AG08396 (cell line): Measurements from ENCODE around the gene ARID3A.

ENCODE experiments used
- DNase-seq: peaks from one replicate; pipeline ENCODE4 v3.0.0; 2012; ENCODE audit warnings: low spot score, mixed read lengths

The ARID3A gene

DNA sequence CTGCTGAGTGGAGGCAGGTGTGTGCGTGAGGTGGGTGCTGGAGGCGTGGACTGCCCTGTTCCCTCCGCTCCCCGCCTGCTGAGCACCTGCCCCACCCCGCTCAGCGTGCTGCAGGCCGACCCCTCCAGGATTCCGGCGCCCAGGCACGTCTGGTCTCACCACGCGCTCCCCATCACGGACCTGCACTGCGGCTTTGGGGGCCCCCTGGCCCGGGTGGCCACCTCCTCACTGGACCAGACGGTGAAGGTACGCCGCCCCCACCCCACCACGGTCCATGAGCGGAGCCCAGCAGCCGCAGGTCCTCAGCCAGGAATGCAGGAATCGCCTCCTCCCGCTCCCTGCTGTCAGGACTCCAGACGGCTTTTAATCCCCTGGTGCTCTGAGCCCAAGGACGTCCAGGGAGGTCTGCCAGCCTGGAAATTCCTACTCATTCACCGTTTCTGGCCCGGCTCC, 64.3 kb downstream of the ARID3A start:
- no peak for DNase-seq

DNA sequence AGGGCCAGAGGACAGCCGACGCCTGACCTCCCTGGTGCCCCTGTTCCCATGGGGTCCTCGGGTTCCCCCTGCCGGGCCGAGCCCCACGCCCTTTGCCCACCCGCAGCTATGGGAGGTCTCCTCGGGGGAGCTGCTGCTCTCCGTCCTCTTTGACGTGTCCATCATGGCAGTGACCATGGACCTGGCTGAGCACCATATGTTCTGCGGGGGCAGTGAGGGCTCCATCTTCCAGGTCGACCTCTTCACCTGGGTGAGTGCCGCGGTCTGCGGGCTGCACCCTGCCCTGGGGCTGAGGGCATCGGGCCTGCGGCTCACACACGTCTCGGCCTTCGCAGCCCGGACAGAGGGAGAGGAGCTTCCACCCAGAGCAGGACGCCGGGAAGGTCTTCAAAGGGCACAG, 64.9 kb downstream of the ARID3A start:
- no peak for DNase-seq

DNA sequence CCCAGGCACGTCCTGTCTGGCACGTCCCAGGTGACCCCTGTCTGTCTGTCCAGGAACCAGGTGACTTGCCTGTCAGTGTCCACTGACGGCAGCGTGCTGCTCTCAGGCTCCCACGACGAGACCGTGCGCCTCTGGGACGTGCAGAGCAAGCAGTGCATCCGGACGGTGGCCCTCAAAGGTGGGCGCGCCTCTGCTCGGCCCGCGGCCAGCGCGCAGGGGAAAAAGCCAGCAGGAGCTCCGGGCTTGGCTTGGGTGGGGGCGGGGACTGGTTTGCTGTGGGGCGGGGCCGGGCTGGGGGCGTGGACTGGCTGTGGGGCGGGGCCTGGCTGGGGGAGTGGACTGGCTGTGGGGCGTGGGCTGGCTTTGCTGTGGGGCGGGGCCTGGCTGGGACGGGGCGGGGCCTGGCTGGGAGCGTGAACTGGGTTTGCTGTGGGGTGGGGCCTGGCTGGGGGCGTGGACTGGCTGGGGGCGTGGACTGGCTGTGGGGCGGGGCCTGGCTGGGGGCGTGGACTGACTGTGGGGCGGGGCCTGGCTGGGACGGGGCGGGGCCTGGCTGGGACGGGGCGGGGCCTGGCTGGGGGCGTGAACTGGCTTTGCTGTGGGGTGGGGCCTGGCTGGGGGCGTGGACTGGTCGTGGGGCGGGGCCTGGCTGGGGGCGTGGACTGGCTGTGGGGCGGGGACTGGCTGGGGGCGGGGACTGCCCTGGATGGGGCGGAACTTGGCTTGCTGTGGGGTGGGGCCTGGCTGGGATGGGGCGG, 65.5 kb downstream of the ARID3A start:
- peak; percentile 83 for DNase-seq

DNA sequence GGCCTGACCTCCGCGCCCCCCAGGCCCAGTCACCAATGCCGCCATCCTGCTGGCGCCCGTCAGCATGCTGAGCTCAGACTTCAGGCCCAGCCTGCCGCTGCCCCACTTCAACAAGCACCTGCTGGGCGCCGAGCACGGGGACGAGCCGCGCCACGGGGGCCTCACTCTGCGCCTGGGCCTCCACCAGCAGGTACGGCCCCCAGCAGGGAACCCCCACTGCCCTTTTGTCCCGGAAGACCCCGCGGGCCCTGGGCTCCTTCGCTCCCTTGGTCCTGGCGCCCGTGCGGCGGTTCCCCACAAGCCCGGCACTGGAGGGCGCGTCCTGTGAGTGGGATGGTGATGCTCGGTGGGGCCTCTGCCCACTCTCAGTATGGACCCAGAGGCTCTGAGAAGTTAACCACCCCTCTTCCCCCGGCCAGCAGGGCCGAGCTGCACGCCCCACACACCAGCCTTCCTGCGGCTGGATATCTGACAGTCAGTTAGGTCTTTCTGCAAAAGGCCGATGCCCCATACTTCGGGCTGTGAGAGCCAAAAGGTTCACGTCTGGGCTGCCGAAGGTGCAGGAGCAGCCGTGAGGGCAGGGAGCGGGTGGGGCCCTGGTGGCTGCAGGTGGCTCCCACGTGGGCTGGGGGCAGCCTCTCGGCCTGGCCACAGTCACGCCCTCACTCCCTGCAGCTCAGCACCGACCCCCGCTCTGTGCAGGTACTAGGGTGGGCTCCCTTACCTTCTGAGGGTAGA, 66.3 kb downstream of the ARID3A start:
- no peak for DNase-seq

DNA sequence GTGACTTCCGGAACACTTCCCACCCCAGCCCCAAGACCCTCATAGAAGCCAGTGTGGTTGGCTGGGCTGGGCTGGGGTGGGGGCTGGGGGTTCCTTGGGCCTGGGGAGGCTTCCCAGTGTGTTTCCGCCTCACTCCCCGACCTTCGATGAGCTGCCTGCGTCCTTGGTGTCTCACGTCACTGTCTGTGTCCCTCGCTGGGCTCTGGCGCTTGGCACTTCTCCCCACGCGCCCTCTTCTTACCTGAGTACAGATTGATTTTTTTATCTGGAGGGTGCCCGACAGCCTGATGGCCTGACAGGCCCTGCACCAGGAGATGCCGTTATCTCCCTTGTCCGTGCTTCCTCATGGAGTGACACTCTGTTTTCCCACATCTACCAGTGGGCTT, 66.8 kb downstream of the ARID3A start:
- DNase-seq, result no peak

DNA sequence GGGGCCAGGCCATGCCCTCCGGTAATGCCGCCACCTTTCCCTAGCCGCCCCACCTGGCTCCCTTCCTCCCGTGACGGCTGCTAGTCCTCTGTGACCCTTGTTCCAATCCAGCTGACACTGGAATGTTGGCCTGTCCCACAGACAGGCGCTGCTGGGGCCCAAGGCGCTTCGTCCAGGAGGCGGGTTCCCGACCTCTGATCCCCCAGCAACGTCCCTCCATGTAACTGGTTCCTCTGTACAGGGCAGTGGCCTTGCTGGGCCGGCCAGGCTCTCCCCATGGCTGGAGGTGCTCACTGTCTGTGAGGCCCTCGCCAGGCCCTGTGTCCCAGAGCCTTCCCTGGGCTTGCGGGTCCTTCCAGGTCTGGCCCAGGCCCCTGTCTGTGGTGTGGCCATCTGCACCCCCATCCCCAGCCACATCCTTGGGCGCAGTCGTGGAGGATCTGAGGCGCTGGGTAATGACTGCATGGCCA, 67.6 kb downstream of the ARID3A start:
- DNase-seq, result no peak

DNA sequence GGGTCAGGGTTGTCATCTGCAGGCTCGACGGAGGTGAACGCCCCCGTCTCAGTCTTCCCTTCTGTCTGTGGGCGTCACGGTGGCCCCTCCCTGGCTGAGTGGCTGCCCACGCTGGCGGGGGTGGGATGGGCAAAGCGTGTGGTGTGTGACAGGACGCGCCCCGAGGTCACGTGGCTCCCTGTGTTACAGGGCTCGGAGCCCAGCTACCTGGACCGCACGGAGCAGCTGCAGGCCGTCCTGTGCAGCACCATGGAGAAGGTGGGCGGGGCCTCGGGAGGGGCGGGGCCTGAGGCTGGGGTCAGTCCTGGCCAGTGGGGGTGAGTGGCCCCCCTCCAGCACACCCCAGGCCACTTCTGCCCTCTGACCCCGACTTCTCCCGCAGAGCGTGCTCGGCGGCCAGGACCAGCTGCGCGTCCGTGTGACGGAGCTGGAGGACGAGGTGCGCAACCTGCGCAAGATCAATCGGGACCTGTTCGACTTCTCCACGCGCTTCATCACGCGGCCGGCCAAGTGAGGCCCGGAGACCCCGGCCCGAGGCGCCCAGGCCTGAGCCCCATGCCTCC, 68.1 kb downstream of the ARID3A start:
- no peak for DNase-seq

DNA sequence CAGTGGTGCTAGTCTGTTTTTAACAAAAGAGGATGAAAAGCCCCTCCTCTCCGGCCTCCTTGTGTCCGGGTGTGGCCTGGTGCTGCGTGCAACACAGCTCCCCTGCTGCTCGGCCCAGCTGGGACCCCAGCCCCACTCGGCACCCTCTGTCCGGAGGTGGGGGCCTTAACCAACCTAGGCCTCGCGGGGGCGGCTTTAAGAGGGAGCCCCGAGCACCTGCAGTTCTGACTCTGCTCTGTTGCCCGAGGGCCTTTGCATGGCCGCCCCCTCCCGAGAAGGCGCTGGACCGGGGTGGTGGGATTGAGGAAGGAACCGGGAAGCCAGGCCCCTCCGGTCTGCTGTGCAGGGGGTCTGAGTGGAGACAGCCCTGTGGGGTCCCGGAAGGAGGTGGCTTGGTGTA, 68.7 kb downstream of the ARID3A start:
- DNase-seq, result no peak

DNA sequence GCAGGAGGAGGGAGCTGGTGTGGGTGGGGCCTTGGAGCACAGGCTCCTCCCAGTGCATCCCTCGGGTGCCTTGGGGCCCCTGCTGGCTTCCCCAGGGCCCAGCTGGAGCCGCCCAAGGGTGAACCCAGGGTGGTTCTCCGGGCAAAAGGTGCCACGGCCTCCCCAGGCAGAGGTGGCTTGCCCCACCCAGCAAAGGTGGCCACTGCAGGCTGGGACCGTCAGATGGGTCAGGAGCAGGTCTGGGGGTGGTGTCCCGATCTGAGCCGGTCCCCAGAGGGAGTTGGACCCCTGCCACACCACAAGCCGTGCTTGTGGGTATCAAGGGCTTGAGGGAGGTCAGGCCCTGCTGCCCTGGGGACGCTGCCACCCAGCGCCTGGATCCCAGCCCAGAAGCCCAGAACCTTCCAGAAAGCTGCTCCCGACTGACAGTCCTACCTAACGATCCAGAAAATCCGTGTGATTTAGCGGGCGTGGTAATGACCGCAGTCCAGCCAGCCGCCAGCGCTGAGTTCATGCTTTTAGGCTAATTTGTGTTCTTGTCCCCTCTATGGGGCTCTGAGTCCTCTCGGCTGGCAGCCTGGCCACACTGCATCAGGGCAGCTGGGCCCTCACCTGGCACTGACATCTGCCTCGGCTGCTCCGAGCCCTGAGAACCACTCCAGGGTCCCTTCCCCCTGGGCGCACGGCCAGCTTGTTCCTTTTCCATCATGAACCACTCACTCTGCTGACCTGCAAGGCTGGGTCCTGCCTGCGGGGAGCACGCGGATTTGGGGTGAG, 69.4 kb downstream of the ARID3A start:
- DNase-seq, result no peak

DNA sequence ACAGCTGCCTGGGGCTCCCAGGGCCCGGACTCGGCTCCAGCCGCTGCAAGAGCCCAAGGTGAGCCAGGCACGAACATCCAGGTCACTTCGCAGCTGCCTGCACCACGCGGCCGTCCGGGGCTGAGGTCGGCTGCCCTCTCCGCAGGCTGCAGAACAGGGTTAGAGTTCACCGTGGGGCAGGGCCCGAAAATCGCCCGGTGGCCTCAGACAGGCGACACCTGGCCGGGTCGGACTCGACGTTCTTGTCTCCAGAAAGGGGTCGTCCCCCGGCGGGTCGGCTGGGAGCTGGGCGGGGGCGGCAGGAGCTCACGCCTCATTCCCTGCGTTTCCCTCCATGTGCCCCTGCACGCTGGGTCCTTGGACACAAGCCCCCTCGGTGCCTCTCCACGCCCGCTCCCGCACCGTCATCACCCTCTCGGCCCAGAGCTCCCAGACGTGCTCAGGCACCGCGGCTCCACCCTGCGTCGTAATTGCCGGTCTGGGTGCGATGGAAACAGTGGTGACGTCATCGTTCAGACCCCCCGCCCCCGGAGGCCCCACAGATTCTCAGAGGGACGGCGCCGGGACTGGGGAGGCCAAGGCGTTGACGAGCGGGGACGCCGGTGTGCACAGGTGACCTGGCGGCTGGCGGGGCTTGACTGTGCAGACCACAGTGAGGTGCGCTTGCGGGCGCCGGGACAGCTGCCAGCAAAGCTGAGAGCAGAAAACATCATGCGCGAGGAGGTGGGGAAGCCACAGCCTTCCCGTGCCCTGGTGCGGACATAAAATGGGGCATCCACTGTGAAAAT, 70.4 kb downstream of the ARID3A start:
- DNase-seq, result peak; percentile 76

DNA sequence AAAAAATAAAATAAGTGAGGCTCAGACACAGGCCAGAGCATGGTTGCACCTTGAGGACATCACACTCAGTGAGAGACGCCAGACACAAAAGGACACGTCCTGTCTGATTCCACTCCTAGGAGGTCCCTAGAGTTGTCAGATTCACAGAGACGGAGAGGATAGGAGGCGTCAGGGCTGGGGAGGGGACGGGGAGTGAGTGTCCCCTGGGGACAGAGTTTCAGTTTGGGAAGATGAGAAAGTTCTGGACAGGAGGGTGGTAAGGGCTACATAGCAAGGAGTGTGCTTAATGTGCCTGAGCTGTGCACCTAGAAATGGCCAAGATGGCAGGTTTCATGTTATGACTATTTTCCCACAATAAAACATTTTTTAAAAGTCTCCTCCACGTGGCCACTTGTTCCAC, 72.2 kb downstream of the ARID3A start:
- DNase-seq, result no peak

DNA sequence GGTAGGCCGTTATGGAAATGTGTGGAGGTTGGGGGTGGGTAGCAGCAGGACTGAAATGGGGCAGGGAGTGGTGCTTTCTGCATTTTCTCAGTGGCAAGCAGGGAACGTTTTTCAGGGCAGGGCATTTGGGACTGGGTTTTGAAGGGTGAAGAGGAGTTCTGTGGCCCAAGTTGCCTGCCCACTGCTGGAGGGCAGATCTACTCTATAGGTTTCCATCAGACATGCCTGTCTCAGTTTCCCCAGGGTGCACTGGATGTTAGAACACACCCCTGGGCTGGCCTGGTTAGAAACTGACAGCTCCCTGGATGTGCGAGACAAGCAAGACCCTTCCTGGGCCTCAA, 73.5 kb downstream of the ARID3A start:
- DNase-seq, result no peak

DNA sequence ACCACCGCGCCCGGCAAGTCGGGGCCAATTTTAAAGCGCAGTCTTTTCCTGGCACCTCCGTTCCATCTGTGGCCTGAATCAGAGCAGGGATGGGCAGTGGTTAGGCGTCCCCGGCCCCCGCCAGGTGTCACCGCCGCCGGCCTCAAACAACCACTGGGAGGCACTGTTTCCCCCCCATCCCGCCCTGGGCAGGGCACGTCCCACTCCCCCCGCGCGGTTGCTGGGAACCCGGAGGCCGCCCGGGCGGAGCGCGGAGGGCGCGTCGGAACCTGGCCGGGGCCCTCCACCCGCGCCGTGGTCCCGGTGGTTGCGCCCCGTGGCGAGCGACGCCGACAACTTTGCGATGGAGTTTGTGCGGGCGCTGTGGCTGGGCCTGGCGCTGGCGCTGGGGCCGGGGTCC, 74.3 kb downstream of the ARID3A start, which contains the start of gene GRIN3B:
Gene GRIN3B (plus strand): TSS at position 325 of the 400 bp plus-strand sequence. CDS start 19 bp downstream, at position 344.
- peak; percentile 90 for DNase-seq

DNA sequence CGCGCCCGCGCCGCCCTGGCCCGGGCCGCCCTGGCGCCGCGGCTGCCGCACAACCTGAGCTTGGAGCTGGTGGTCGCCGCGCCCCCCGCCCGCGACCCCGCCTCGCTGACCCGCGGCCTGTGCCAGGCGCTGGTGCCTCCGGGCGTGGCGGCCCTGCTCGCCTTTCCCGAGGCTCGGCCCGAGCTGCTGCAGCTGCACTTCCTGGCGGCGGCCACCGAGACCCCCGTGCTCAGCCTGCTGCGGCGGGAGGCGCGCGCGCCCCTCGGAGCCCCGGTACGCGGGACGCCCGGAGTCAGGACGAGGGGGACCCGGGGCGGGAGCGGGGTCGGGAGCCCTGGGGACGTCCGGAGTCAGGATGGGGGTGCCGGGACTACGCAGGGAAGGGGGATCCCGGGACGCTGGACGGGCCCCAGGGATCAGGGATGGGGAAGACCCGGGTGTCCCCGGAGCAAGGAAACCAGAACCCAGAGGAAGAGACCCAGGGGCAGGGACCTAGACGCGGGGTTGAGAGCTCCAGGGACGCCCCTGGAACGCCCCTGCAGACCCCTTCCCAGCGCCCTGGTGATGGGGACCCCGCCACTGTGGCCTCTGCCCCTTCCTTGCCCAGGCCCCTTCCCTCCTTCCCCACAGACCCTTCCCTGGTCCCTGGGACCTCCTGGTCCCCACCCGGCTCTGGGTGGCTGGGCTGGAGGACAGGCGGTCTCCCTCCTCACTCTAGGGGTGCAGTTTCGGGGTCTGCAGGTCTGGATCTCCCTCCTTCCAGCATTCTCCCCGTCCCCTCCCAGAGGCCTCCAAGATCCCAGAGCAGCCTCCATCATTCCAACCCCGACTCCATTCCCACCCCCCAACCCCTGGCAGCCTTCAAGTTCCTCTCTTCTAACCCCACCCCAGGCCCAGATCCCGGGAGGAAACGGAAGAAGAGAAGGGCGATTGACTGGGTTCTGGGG, 75.0 kb downstream of the ARID3A start:
- DNase-seq, result no peak

DNA sequence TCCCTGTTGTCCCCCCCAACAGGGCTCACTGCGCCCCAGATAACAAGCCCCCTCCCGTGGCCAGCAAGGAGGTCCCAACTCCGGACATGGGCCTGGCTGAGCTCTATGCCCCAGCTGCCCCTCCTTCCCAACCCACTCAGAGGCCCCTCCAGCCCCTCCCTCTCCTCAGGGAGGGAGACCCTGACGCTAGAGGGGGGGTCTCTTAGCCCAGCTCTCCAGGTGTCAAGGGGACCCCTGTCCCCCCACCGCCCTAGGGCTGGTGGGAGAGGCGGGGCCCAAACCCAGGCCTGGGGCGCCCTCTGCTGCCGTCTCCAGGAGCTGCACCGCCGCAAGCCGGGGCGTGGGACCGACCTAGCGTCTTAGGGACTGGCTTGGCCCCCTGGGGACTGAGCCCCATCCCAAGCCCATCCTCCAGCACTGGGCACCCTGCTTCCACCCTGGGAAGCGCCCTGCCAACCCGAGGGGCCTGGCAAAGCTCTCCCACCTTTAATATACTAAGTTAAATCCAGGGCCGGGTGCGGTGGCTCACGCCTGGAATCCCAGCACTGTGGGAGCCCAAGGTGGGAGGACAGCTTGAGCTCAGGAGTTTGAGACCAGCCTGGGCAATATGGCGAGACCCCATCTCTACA, 75.8 kb downstream of the ARID3A start:
- DNase-seq, result peak; percentile 82

DNA sequence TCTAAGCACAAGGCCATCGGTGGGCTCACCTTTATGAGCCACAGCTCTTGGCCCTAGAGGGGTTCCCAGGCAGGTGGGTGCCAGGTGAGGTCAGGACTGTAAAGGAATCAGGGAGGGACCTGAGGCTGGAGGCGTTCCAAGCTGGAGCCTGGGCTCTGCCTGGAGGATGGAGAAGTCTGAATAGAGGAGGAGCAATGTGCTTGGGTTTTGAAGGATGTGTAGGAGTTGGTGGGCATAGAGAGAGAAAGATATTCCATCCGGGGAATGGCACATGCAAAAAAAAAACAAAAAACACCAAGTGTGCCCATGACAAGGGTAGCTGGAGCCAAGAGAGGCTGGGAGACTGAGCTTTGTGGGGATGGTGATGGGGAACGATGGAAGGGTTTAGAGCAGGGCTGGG, 76.8 kb downstream of the ARID3A start:
- DNase-seq, result no peak

DNA sequence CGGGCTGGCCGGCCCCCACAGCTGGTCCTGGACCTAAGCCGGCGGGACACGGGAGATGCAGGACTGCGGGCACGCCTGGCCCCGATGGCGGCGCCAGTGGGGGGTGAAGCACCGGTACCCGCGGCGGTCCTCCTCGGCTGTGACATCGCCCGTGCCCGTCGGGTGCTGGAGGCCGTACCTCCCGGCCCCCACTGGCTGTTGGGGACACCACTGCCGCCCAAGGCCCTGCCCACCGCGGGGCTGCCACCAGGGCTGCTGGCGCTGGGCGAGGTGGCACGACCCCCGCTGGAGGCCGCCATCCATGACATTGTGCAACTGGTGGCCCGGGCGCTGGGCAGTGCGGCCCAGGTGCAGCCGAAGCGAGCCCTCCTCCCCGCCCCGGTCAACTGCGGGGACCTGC, 77.4 kb downstream of the ARID3A start:
- no peak for DNase-seq

DNA sequence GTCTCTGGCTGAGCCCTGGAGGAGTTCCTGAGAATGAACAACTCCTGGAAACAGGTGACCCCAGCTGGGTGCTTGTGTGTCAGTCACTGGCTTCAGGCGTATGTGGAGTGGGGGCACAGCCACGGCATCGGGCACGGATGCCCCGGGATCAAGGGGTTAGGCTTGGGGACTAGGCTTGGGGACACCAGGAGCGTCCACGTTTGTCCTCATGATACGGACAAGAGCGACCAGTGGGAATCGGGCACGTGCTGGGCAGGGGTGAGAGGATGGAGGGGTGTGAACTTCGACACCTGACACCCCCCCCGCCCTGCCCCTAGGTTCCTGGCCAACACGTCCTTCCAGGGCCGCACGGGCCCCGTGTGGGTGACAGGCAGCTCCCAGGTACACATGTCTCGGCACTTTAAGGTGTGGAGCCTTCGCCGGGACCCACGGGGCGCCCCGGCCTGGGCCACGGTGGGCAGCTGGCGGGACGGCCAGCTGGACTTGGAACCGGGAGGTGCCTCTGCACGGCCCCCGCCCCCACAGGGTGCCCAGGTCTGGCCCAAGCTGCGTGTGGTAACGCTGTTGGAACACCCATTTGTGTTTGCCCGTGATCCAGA, 78.5 kb downstream of the ARID3A start:
- no peak for DNase-seq
